Natural killer cell (primary cell): ENCODE data around the gene EFCAB7. TPM values are rescaled to one million over a fixed set of nuclear protein-coding genes. Genes with fewer than 3 reads are reported as not detected.

Source experiments
- ATAC-seq, 3 donors: fragments of 150-1000 bp in 2 of 3; fragments of 200-7000 bp in 1 of 3; cut with Tn5 transposase; 1 replicate in 1 of 3; 2 replicates in 2 of 3; pipeline ENCODE4 v1.10.0; 2021; ENCODE audit warnings: mild to moderate bottlenecking in 2 of 3, moderate library complexity in 2 of 3
- DNase-seq, 2 donors: peaks; one replicate each; pipeline versions ENCODE4 v3.0.0 to v3.0.0-alpha.2; 2013 to 2021; ENCODE audit warnings: mixed read lengths in 1 of 2
- H3K27ac ChIP-seq: one replicate; pipeline ENCODE4 v1.5.1; 2013; ENCODE audit warnings: mild to moderate bottlenecking, low read length
- H3K27me3 ChIP-seq: one replicate; pipeline ENCODE4 v1.6.1; 2013; ENCODE audit warnings: low read length; ENCODE audit not compliant: control insufficient read depth, insufficient read depth
- H3K36me3 ChIP-seq: one replicate; pipeline ENCODE4 v1.6.1; 2013; ENCODE audit warnings: low read length; ENCODE audit not compliant: control insufficient read depth, insufficient read depth
- H3K4me1 ChIP-seq: one replicate; pipeline ENCODE4 v1.6.1; 2013; ENCODE audit warnings: low read length; ENCODE audit not compliant: control insufficient read depth, insufficient read depth
- H3K4me3 ChIP-seq: one replicate; pipeline ENCODE4 v1.5.1; 2013; ENCODE audit warnings: low read length
- H3K9me3 ChIP-seq: one replicate; pipeline ENCODE4 v1.6.1; 2013; ENCODE audit warnings: low read length; ENCODE audit not compliant: control insufficient read depth, insufficient read depth
- H3K27ac Mint-ChIP-seq, 2 donors: one replicate each; pipeline ENCODE4 v1.8.0; 2022; ENCODE audit warnings: mild to moderate bottlenecking in 2 of 2, mixed read lengths in 2 of 2, moderate library complexity in 1 of 2
- H3K27me3 Mint-ChIP-seq, 2 donors: one replicate each; pipeline ENCODE4 v1.8.0; 2022; ENCODE audit warnings: low read depth in 2 of 2, mixed read lengths in 2 of 2
- H3K36me3 Mint-ChIP-seq: one replicate; pipeline ENCODE4 v1.8.0; 2022; ENCODE audit warnings: mixed read lengths
- H3K4me1 Mint-ChIP-seq, 2 donors: one replicate each; pipeline ENCODE4 v1.8.0; 2022; ENCODE audit warnings: mixed read lengths in 2 of 2
- H3K4me3 Mint-ChIP-seq: one replicate; pipeline ENCODE4 v1.8.0; 2022; ENCODE audit warnings: mild to moderate bottlenecking, moderate library complexity, mixed read lengths
- H3K9me3 Mint-ChIP-seq, 2 donors: one replicate each; pipeline ENCODE4 v1.8.0; 2022; ENCODE audit warnings: mixed read lengths in 2 of 2
- WGBS: methylation state at CpG from one replicate; pipeline ENCODE4 v1.1.7; 2013; ENCODE audit warnings: missing lambda C conversion rate; ENCODE audit not compliant: insufficient coverage; 5-methylcytosine and 5-hydroxymethylcytosine counted together
- intact Hi-C: fragments of 100-400 bp; cut with micrococcal nuclease; formaldehyde crosslinking; loops from one replicate; pipeline ENCODE4 v1.14.2; 2022
- total RNA-seq, 4 donors: library from RNA; stranded (reverse); fragments of 120-200 nt in 1 of 4; gene quantifications; one replicate each; pipeline versions ENCODE4 v1.2.3 to v1.2.4, GENCODE V29; 2013 to 2022
- TF ChIP-seq, protein P1 (sequence below): fragments of 200-600 bp; IDR thresholded peaks from one replicate; pipeline ENCODE4 v1.8.0; 2022; ENCODE audit warnings: antibody characterized with exemption

Gene EFCAB7
- total RNA-seq, 3 donors from 2014 or later (not counting 1 experiment from before 2014, with no cell fraction given), result 5.4 to 7.5 (median 6.0) TPM

- H3K27ac ChIP-seq, result no peak overlapping the region
- Mint-ChIP-seq H3K27me3 (no peaks in the 10 kb centered on the region), H3K9me3 (no peaks in the 10 kb centered on the region), H3K4me1 (no peaks in the 10 kb centered on the region), H3K27ac (no peak overlapping the region), H3K4me3 (no peak overlapping the region), H3K36me3 (no peaks in the 10 kb centered on the region)
- no peaks in the 10 kb centered on the region for H3K4me1 ChIP-seq
- ATAC-seq (no peak), DNase-seq (no peak)
- TF ChIP-seq, protein P1, sequence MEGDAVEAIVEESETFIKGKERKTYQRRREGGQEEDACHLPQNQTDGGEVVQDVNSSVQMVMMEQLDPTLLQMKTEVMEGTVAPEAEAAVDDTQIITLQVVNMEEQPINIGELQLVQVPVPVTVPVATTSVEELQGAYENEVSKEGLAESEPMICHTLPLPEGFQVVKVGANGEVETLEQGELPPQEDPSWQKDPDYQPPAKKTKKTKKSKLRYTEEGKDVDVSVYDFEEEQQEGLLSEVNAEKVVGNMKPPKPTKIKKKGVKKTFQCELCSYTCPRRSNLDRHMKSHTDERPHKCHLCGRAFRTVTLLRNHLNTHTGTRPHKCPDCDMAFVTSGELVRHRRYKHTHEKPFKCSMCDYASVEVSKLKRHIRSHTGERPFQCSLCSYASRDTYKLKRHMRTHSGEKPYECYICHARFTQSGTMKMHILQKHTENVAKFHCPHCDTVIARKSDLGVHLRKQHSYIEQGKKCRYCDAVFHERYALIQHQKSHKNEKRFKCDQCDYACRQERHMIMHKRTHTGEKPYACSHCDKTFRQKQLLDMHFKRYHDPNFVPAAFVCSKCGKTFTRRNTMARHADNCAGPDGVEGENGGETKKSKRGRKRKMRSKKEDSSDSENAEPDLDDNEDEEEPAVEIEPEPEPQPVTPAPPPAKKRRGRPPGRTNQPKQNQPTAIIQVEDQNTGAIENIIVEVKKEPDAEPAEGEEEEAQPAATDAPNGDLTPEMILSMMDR, result no peak
- H3K4me3 ChIP-seq, result no peak overlapping the region
- no peaks in the 10 kb centered on the region for H3K36me3 ChIP-seq
- no peaks in the 10 kb centered on the region for H3K27me3 ChIP-seq
- no peaks in the 10 kb centered on the region for H3K9me3 ChIP-seq
- intact Hi-C loops, result no loop called here
Measured at GRCh38 chr1:63545780-63546179, 22.5 kb downstream of the EFCAB7 start.

DNA sequence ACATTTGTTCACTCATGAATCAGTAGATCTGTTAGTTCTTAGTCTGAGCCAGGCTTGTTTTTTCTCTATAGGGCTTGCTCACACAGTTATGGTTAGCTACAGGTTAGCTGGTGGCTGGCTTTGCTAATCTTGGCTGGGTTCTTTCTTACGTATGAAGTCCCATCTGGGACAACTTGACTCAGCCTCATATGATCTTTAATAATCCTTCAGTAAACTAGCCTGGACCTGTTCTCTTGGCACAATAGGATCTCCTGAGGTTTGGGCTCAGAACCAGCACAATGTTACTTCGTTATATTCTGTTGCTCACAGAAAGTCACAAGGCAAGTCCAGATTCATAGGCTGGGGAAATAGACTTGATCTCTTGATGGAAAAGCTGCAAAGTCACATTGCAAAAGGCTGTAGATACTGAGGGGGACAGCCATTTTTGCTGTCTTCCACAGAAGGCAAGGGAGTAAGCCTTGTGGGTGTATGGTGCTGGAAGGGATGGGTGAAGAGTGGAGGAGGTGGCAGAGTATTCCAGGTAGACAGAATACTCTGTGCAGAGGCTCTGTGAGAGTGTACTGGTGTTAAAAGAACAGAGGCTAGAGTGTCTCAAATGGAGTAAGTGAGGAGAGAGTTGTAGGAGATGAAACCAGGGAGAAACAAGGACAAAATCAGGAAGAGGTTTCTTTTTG, 24.4 kb downstream of the EFCAB7 start:
- no peak overlapping the region for H3K4me3 ChIP-seq
- Mint-ChIP-seq H3K4me3 (no peak overlapping the region), H3K27me3 (no peaks in the 10 kb centered on the region), H3K27ac (no peak overlapping the region), H3K36me3 (no peaks in the 10 kb centered on the region), H3K9me3 (no peaks in the 10 kb centered on the region), H3K4me1 (no peaks in the 10 kb centered on the region)
- H3K4me1 ChIP-seq, result no peaks in the 10 kb centered on the region
- no peaks in the 10 kb centered on the region for H3K36me3 ChIP-seq
- no peaks in the 10 kb centered on the region for H3K27me3 ChIP-seq
- 98% methylated on average over 2 of the region's 2 CpGs for WGBS
- H3K9me3 ChIP-seq, result no peaks in the 10 kb centered on the region
- no peak for DNase-seq
- no peak for ATAC-seq
- no peak overlapping the region for H3K27ac ChIP-seq
- intact Hi-C loops, result no loop called here
- TF ChIP-seq, protein P1, result no peak

- intact Hi-C loops, result no loop called here
Measured at GRCh38 chr1:63548303-63548702, 25.0 kb downstream of the EFCAB7 start.

More at GRCh38 chr1:63548303-63548702, 25.0 kb downstream of the EFCAB7 start:
- WGBS, result 88% methylated on average over 1 of the region's 2 CpGs
- Histone ChIP-seq H3K27ac (no peak overlapping the region), H3K4me1 (no peaks in the 10 kb centered on the region), H3K9me3 (no peaks in the 10 kb centered on the region), H3K4me3 (no peak overlapping the region), H3K27me3 (no peaks in the 10 kb centered on the region), H3K36me3 (no peaks in the 10 kb centered on the region)
- Mint-ChIP-seq H3K27me3 (no peaks in the 10 kb centered on the region), H3K27ac (no peak overlapping the region), H3K4me3 (no peak overlapping the region), H3K4me1 (no peaks in the 10 kb centered on the region), H3K9me3 (no peaks in the 10 kb centered on the region), H3K36me3 (no peaks in the 10 kb centered on the region)
- TF ChIP-seq, protein P1, result no peak
- DNase-seq, result no peak
- no peak for ATAC-seq
